ENCODE results near the gene CNTF. TPM values are rescaled to one million over a fixed set of nuclear protein-coding genes. Genes with fewer than 3 reads are reported as not detected.
A peak's percentile ranks its signal among the peaks of the same experiment; 100 is the strongest.

CNTF gene
- total RNA-seq, 2 donors from 2014 or later: 1.8 to 2.1 TPM

- Histone ChIP-seq H3K27ac (no peak overlapping the region), H3K9ac (ENCODE audit: low read depth in 2 of 2, low read length in 2 of 2) (no peak overlapping the region), H3K4me1 (no peaks in the 10 kb centered on the region), H3K36me3 (no peaks in the 10 kb centered on the region), H3K9me3 (no peaks in the 10 kb centered on the region), H3K27me3 (no peaks in the 10 kb centered on the region), H3K4me3 (no peak overlapping the region)
- intact Hi-C loops (cut with DNase I): loop anchor here (10.0 kb wide), 1 partner anchor 52 kb away; the partner anchor contains the start of genes LPXN and ZFP91
- DNase-seq: no peak
- TF ChIP-seq CTCF (IDR thresholded peaks at IDR 0.05): no peak
Measured at GRCh38 chr11:58626934-58627483, 4.5 kb downstream of the CNTF start.

- intact Hi-C loops (cut with DNase I): loop anchor here (10.0 kb wide), 1 partner anchor 54 kb away; the partner anchor contains the start of genes LPXN and ZFP91
Measured at GRCh38 chr11:58628446-58628845, 6.0 kb downstream of the CNTF start.

GRCh38 chr11:58629857-58630256, 7.4 kb downstream of the CNTF start:
- no peaks in the 10 kb centered on the region for H3K9me3 ChIP-seq
- intact Hi-C loops (cut with DNase I): loop anchor here (10.0 kb wide), 1 partner anchor 55 kb away; the partner anchor contains the start of genes LPXN and ZFP91
- TF ChIP-seq CTCF (IDR thresholded peaks at IDR 0.05): peak; percentile 41
- no peaks in the 10 kb centered on the region for H3K4me1 ChIP-seq
- no peak overlapping the region for H3K9ac ChIP-seq (ENCODE audit: low read depth in 2 of 2, low read length in 2 of 2)
- no peaks in the 10 kb centered on the region for H3K27me3 ChIP-seq
- peak; percentile 37 for DNase-seq
- H3K27ac ChIP-seq: no peak overlapping the region
- H3K4me3 ChIP-seq: no peak overlapping the region
- H3K36me3 ChIP-seq: no peaks in the 10 kb centered on the region

More at GRCh38 chr11:58628446-58628845, 6.0 kb downstream of the CNTF start:
- no peak for DNase-seq
- Histone ChIP-seq H3K27ac (no peak overlapping the region), H3K4me1 (no peaks in the 10 kb centered on the region), H3K9ac (ENCODE audit: low read depth in 2 of 2, low read length in 2 of 2) (no peak overlapping the region), H3K9me3 (no peaks in the 10 kb centered on the region), H3K4me3 (no peak overlapping the region), H3K27me3 (no peaks in the 10 kb centered on the region), H3K36me3 (no peaks in the 10 kb centered on the region)
- no peak for TF ChIP-seq CTCF (IDR thresholded peaks at IDR 0.05)

GRCh38 chr11:58631378-58631777, 8.9 kb downstream of the CNTF start:
- no peak for DNase-seq
- no peak overlapping the region for H3K27ac ChIP-seq
- no peak overlapping the region for H3K9ac ChIP-seq (ENCODE audit: low read depth in 2 of 2, low read length in 2 of 2)
- H3K4me1 ChIP-seq: no peaks in the 10 kb centered on the region
- no peaks in the 10 kb centered on the region for H3K9me3 ChIP-seq
- H3K36me3 ChIP-seq: no peaks in the 10 kb centered on the region
- H3K27me3 ChIP-seq: no peaks in the 10 kb centered on the region
- intact Hi-C loops (cut with DNase I): no loop called here
- H3K4me3 ChIP-seq: no peak overlapping the region
- no peak for TF ChIP-seq CTCF (IDR thresholded peaks at IDR 0.05)

- H3K36me3 ChIP-seq: no peaks in the 10 kb centered on the region
- intact Hi-C loops (cut with DNase I): no loop called here
- no peak for TF ChIP-seq CTCF (IDR thresholded peaks at IDR 0.05)
- no peak for DNase-seq
- no peak overlapping the region for H3K9ac ChIP-seq (ENCODE audit: low read depth in 2 of 2, low read length in 2 of 2)
- H3K4me3 ChIP-seq: no peak overlapping the region
- no peaks in the 10 kb centered on the region for H3K4me1 ChIP-seq
- H3K9me3 ChIP-seq: no peaks in the 10 kb centered on the region
- H3K27me3 ChIP-seq: no peaks in the 10 kb centered on the region
- H3K27ac ChIP-seq: no peak overlapping the region
Measured at GRCh38 chr11:58632510-58632909, 10.0 kb downstream of the CNTF start.

Measured in colonic mucosa (tissue), 4 donors.